Hepatocyte (in vitro differentiated cells): ENCODE measurements around the gene RB1.

ENCODE experiments used
- CTCF ChIP-seq: fragments of 200-600 bp; sonication (generic); IDR thresholded peaks from 2 replicates; pipeline ENCODE4 v1.5.1; 2016; ENCODE audit warnings: antibody characterized with exemption, mild to moderate bottlenecking; ENCODE audit not compliant: poor library complexity
- EZH2 ChIP-seq: fragments of 200-600 bp; sonication (generic); IDR thresholded peaks from 2 replicates; pipeline ENCODE4 v1.6.1; 2016; ENCODE audit warnings: antibody characterized with exemption, mild to moderate bottlenecking, borderline replicate concordance

DNA sequence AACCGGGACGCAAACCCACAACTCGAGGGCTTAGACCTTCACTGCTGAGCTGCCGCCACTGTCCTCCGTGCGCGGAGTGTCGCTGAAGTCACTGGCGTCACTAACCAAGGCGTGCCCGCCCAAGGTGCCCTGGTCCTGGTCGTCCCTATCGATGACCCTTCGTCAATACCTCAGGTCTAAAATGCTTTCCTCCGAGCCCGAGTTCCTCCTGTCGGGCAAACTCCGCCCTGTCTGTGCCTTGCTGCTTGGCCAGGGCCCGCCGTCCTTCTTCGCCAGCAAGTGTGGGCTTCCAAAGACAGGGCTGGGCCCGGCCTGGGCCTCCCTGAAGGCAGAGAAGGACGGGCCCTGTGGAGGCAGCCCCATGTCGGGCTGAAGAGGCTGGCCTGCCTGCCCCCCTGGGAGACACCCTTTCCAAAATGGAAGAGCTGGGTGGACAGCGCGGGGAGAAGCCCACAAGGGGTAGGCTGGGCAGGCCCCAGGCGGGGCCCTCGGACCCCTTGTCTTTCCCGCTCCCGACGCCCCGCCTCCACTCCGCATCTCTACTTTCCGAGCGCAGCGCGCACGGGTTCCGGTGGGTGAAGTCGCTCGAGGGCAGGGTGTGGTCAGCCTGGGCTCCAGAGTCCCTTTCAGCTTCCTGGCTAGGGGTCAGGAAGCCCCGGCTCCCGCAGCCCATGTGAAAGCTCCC lies 13.4 kb downstream of the RB1 start:
- TF ChIP-seq CTCF (no peak), EZH2 (no peak)
